CD4-positive, CD25-positive, alpha-beta regulatory T cell (primary cell): ENCODE data around the gene P2RX4. TPM values are rescaled to one million over a fixed set of nuclear protein-coding genes. Genes with fewer than 3 reads are reported as not detected.

ENCODE experiments used
- ATAC-seq, 2 donors: fragments of 150-1000 bp; cut with Tn5 transposase; one replicate each; pipeline ENCODE4 v1.10.0; 2021; ENCODE audit warnings: low read depth in 2 of 2, moderate number of reproducible peaks in 2 of 2, moderate library complexity in 1 of 2
- DNase-seq, 3 donors: peaks; one replicate each; pipeline versions ENCODE4 v3.0.0 to v3.0.0-alpha.2; 2012 to 2022; ENCODE audit warnings: mixed read lengths in 1 of 3
- H3K27ac ChIP-seq: one replicate; pipeline ENCODE4 v1.7.0; 2013; ENCODE audit warnings: mild to moderate bottlenecking, low read length; ENCODE audit not compliant: insufficient read depth, poor library complexity, severe bottlenecking
- H3K27me3 ChIP-seq: one replicate; pipeline ENCODE4 v1.7.0; 2013; ENCODE audit warnings: low read length; ENCODE audit not compliant: control insufficient read depth, insufficient read depth
- H3K36me3 ChIP-seq: one replicate; pipeline ENCODE4 v1.7.0; 2013; ENCODE audit warnings: mild to moderate bottlenecking, low read length, moderate library complexity; ENCODE audit not compliant: control insufficient read depth, insufficient read depth
- H3K4me1 ChIP-seq: 2 replicates; pipeline ENCODE4 v1.7.0; 2013; ENCODE audit warnings: mild to moderate bottlenecking, low read length; ENCODE audit not compliant: insufficient read depth, control insufficient read depth, poor library complexity, severe bottlenecking
- H3K4me3 ChIP-seq: one replicate; pipeline ENCODE4 v1.7.0; 2013; ENCODE audit warnings: low read depth, mild to moderate bottlenecking, low read length, moderate library complexity
- H3K9me3 ChIP-seq, 2 experiments: 1 replicate in 1 of 2; 2 replicates in 1 of 2; pipeline ENCODE4 v1.7.0; 2013; ENCODE audit warnings: low read length in 2 of 2, mild to moderate bottlenecking in 1 of 2, moderate library complexity in 1 of 2; ENCODE audit not compliant: control insufficient read depth in 2 of 2
- H3K27ac Mint-ChIP-seq, 3 donors: one replicate each; pipeline ENCODE4 v1.8.0; 2020 to 2022; ENCODE audit warnings: mild to moderate bottlenecking in 3 of 3, mixed read lengths in 3 of 3, moderate library complexity in 2 of 3
- H3K27me3 Mint-ChIP-seq: one replicate; pipeline ENCODE4 v1.8.0; 2022; ENCODE audit warnings: mild to moderate bottlenecking, mixed read lengths
- H3K36me3 Mint-ChIP-seq: one replicate; pipeline ENCODE4 v1.8.0; 2020; ENCODE audit warnings: mixed read lengths
- H3K4me1 Mint-ChIP-seq, 4 donors: one replicate each; pipeline ENCODE4 v1.8.0; 2020 to 2022; ENCODE audit warnings: mixed read lengths in 4 of 4, mild to moderate bottlenecking in 1 of 4
- H3K4me3 Mint-ChIP-seq, 4 donors: one replicate each; pipeline ENCODE4 v1.8.0; 2020 to 2022; ENCODE audit warnings: mild to moderate bottlenecking in 4 of 4, mixed read lengths in 4 of 4, moderate library complexity in 3 of 4
- H3K9me3 Mint-ChIP-seq, 7 donors: one replicate each; pipeline ENCODE4 v1.8.0; 2020 to 2022; ENCODE audit warnings: mixed read lengths in 7 of 7, mild to moderate bottlenecking in 3 of 7, moderate library complexity in 2 of 7
- polyA plus RNA-seq, 4 donors: library from polyadenylated mRNA; unstranded; fragments of 300-500 nt; fragmentation: Illumina TruSeq; gene quantifications; one replicate each; pipeline ENCODE4 v1.2.3, GENCODE V29; 2021
- total RNA-seq: library from RNA; stranded (reverse); gene quantifications from one replicate; pipeline ENCODE4 v1.2.3, GENCODE V29; 2022

P2RX4 gene
- total and polyA plus RNA-seq, 5 donors from 2014 or later: 27.8 to 38.1 (median 28.5) TPM

DNA sequence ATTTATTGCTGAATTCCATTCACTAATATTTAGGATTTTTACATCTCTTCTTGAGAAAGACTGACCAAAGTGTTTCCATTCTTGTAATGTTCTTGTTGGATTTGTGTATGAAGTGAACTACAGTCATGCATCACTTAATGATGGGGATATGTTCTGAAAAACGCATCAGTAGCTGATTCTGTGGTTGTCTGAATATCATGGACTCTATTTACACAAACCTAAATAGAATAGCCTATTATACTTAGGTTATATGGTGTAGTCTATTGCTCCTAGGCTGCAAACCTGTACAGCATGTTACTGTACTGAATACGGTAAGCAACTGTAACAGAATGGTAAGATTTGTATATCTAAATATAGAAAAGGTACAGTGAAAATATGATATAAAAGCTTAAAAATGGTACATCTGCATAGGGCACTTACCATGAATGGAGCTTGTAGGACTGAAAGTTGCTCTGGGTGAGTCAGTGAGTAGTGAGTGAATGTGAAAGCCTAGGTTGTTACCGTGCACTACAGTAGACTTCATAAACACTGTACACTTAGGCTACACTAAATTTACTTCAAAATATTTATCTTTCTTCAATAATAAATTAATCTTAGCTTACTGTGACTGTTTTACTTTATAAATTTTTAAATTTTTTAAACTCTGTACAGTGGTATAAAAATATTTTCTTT is 27.6 kb upstream of the P2RX4 start:
- no peaks in the 10 kb centered on the region for H3K36me3 ChIP-seq
- no peak for ATAC-seq
- no peak overlapping the region for H3K4me3 Mint-ChIP-seq
- peaks cover 5% of the 10 kb centered on the region for H3K36me3 Mint-ChIP-seq
- H3K4me1 ChIP-seq: no peaks in the 10 kb centered on the region
- H3K4me3 ChIP-seq: no peak overlapping the region
- H3K4me1 Mint-ChIP-seq: no peaks in the 10 kb centered on the region
- no peaks in the 10 kb centered on the region for H3K27me3 ChIP-seq
- H3K9me3 ChIP-seq: no peaks in the 10 kb centered on the region
- H3K27ac ChIP-seq: no peak overlapping the region
- H3K9me3 Mint-ChIP-seq: no peaks in the 10 kb centered on the region
- no peaks in the 10 kb centered on the region for H3K27me3 Mint-ChIP-seq
- H3K27ac Mint-ChIP-seq: no peak overlapping the region
- no peak for DNase-seq

DNA sequence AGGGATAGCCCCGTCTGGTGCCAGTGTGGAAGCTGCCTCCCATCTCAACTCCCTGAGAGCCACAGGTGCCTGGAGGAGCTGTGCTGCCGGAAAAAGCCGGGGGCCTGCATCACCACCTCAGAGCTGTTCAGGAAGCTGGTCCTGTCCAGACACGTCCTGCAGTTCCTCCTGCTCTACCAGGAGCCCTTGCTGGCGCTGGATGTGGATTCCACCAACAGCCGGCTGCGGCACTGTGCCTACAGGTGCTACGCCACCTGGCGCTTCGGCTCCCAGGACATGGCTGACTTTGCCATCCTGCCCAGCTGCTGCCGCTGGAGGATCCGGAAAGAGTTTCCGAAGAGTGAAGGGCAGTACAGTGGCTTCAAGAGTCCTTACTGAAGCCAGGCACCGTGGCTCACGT is 25.5 kb upstream of the P2RX4 start:
- Histone ChIP-seq H3K4me1 (no peaks in the 10 kb centered on the region), H3K4me3 (no peak overlapping the region), H3K9me3 (no peaks in the 10 kb centered on the region), H3K27me3 (no peaks in the 10 kb centered on the region), H3K36me3 (no peaks in the 10 kb centered on the region), H3K27ac (no peak overlapping the region)
- ATAC-seq (no peak), DNase-seq (no peak)
- Mint-ChIP-seq H3K9me3 (no peaks in the 10 kb centered on the region), H3K4me1 (no peaks in the 10 kb centered on the region), H3K27me3 (no peaks in the 10 kb centered on the region), H3K4me3 (no peak overlapping the region), H3K36me3 (peaks cover 8% of the 10 kb centered on the region), H3K27ac (peak overlapping the region in 1 of 3 donors; percentile 36)

DNA sequence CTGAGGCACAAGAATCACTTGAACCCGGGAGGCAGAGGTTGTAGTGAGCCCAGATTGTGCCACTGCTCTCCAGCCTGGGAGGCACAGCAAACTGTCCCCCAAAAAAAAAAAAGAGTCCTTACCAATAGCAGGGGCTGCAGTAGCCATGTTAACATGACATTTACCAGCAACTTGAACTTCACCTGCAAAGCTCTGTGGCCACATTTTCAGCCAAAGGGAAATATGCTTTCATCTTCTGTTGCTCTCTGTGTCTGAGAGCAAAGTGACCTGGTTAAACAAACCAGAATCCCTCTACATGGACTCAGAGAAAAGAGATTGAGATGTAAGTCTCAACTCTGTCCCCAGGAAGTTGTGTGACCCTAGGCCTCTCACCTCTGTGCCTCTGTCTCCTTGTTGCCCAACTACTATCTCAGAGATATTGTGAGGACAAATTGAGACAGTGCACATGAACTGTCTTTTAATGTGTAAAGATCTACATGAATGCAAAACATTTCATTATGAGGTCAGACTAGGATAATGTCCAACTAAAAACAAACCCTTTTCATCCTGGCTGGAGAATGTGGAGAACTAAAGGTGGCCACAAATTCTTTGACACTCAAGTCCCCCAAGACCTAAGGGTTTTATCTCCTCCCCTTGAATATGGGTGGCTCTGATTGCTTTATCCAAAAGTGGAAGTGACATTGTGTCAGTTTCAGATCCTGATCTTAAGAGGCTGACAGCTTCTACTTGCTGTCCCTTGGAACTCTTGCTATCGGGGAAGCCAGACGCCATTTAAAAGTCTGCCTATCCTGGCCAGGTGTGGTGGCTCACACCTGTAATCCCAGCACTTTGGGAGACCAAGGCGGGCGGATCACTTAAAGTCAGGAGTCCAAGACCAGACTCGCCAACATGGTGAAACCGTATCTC is 24.7 kb upstream of the P2RX4 start:
- no peak overlapping the region for H3K27ac ChIP-seq
- Mint-ChIP-seq H3K9me3 (no peaks in the 10 kb centered on the region), H3K4me1 (no peaks in the 10 kb centered on the region), H3K27ac (no peak overlapping the region), H3K36me3 (peaks cover 8% of the 10 kb centered on the region), H3K27me3 (no peaks in the 10 kb centered on the region), H3K4me3 (no peak overlapping the region)
- no peaks in the 10 kb centered on the region for H3K27me3 ChIP-seq
- ATAC-seq (no peak), DNase-seq (no peak)
- no peaks in the 10 kb centered on the region for H3K9me3 ChIP-seq
- no peak overlapping the region for H3K4me3 ChIP-seq
- no peaks in the 10 kb centered on the region for H3K36me3 ChIP-seq
- H3K4me1 ChIP-seq: no peaks in the 10 kb centered on the region

DNA sequence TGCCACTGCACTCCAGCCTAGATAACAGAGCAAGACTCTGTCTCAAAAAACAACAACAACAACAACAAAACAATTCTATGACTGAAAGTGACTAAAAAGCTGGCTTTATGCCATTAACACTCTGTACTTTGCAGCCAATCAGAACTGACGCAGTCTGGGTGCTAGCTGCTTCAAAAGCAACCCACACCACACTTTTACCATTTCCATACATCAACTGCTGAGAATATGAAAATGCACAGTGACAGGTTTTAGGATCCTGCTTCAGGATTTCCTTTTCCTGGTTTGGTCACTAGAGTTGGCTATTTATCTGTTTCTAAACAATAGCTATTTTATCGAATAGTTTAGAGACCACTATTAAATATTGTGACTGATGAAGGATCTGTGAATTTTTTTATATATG is 23.1 kb upstream of the P2RX4 start:
- Histone ChIP-seq H3K4me3 (no peak overlapping the region), H3K36me3 (no peaks in the 10 kb centered on the region), H3K4me1 (no peaks in the 10 kb centered on the region), H3K9me3 (no peaks in the 10 kb centered on the region), H3K27me3 (no peaks in the 10 kb centered on the region), H3K27ac (no peak overlapping the region)
- DNase-seq: no peak
- no peak for ATAC-seq
- Mint-ChIP-seq H3K36me3 (peaks cover 8% of the 10 kb centered on the region), H3K4me1 (peaks cover 0 to 4% (median 0%) of the 10 kb centered on the region in 4 donors), H3K27me3 (no peaks in the 10 kb centered on the region), H3K9me3 (no peaks in the 10 kb centered on the region), H3K27ac (no peak overlapping the region), H3K4me3 (no peak overlapping the region)

DNA sequence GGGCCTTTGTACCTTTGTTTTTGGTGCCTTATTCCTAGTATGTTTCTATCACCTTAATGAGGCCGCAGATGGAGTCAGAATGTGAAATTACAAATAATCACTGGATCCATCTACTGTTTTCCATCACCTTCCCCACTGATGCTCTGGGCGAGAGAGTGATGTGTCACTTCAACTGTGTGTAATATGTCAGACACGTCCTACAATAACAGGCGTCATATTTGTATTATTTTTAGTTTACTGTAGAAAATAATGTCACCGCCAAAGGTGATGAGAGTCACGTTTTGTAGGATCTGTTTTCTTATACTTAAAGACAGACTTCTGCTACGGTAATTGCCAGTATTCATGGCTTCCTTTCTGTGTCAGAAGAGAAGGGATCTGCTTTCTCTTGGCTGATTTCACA is 22.4 kb upstream of the P2RX4 start:
- H3K4me3 ChIP-seq: no peak overlapping the region
- Mint-ChIP-seq H3K4me1 (peaks cover 0 to 4% (median 0%) of the 10 kb centered on the region in 4 donors), H3K27ac (no peak overlapping the region), H3K27me3 (no peaks in the 10 kb centered on the region), H3K4me3 (no peak overlapping the region), H3K9me3 (no peaks in the 10 kb centered on the region), H3K36me3 (peaks cover 3% of the 10 kb centered on the region)
- ATAC-seq: no peak
- H3K27me3 ChIP-seq: no peaks in the 10 kb centered on the region
- no peaks in the 10 kb centered on the region for H3K4me1 ChIP-seq
- DNase-seq: no peak
- no peak overlapping the region for H3K27ac ChIP-seq
- no peaks in the 10 kb centered on the region for H3K9me3 ChIP-seq
- no peaks in the 10 kb centered on the region for H3K36me3 ChIP-seq

DNA sequence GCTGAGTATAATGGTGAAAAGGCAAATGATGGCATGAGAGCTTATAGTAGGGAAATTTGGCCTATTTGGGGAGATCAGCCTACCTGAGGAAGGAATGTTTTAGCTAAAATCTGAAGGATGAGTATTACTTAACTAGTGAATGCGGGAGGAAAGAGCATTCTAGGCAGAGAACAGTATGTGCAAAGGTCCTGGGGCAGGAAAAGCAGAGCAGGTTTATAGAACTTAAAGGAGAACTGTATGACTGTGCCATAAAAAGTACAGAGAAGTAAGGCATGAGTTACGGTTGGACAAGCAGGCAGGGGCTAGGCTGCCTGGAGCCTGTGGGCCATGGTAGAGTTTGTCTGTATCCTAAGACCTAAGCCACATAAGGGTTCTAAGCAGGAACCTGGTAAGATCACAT is 21.7 kb upstream of the P2RX4 start:
- DNase-seq (no peak), ATAC-seq (no peak)
- Histone ChIP-seq H3K36me3 (no peaks in the 10 kb centered on the region), H3K4me3 (no peak overlapping the region), H3K27ac (no peak overlapping the region), H3K9me3 (no peaks in the 10 kb centered on the region), H3K27me3 (no peaks in the 10 kb centered on the region), H3K4me1 (no peaks in the 10 kb centered on the region)
- Mint-ChIP-seq H3K4me1 (peaks cover 0 to 4% (median 0%) of the 10 kb centered on the region in 4 donors), H3K36me3 (peaks cover 3% of the 10 kb centered on the region), H3K27me3 (no peaks in the 10 kb centered on the region), H3K9me3 (no peaks in the 10 kb centered on the region), H3K27ac (no peak overlapping the region), H3K4me3 (no peak overlapping the region)

DNA sequence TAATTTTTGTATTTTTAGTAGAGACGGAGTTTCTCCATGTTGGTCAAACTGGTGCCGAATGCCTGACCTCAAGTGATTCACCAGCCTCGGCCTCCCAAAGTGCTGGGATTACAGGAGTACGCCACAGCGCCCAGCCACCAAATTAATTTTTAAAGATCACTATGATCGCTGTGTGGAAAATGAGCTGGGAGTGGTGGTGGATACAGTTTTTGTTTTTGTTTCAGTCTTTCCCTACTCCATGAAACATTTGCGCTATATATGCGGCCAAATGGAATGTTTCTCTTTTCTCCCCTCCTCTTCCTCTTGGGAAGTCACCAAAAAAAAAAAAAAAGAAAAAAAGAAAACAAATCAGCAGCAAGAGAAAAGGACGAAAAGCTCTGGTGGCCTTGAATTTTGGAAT is 20.8 kb upstream of the P2RX4 start:
- ATAC-seq (no peak), DNase-seq (no peak)
- no peak overlapping the region for H3K27ac ChIP-seq
- no peak overlapping the region for H3K4me3 Mint-ChIP-seq
- H3K9me3 ChIP-seq: no peaks in the 10 kb centered on the region
- no peaks in the 10 kb centered on the region for H3K36me3 ChIP-seq
- H3K4me3 ChIP-seq: no peak overlapping the region
- H3K27me3 ChIP-seq: no peaks in the 10 kb centered on the region
- no peaks in the 10 kb centered on the region for H3K9me3 Mint-ChIP-seq
- no peaks in the 10 kb centered on the region for H3K27me3 Mint-ChIP-seq
- H3K4me1 ChIP-seq: no peaks in the 10 kb centered on the region
- H3K27ac Mint-ChIP-seq: no peak overlapping the region
- peaks cover 3% of the 10 kb centered on the region for H3K36me3 Mint-ChIP-seq
- H3K4me1 Mint-ChIP-seq: peaks cover 0 to 4% (median 0%) of the 10 kb centered on the region in 4 donors
